ENCODE results near the gene NDUFB10. TPM values are rescaled to one million over a fixed set of nuclear protein-coding genes. Genes with fewer than 3 reads are reported as not detected.

The NDUFB10 gene
- total RNA-seq, 1 donor from 2014 or later, result 153 TPM

DNA sequence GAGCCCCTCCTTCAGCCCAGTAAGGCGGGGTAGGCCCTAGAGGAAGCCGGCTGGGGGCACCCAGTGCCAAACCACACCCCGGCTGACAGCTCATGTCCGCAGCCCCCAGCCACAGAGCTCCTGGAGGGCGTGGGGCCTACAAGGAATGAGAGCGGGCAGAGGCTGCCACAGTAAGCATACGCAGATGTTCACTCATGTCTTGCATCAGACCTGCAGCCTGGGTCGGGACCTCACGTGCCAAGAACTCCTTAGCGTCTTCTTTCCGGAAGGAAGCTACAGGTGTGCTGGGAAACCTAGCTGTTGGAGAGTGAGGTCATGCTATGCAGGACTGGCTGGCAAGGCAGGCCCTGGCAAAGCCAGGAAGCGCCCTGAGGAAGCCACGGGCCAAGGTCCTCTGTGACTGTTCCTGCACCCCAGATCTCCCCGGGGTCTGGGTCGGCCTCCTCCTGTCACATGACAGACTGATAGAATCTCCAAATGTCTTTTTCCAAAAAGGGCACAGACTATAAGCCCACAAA is 48.7 kb downstream of the NDUFB10 start:
- peaks cover 18% of the 10 kb centered on the region for H3K4me1 Mint-ChIP-seq (ENCODE audit: low read depth, unreplicated experiment)
- Histone ChIP-seq H3K27ac (ENCODE audit: low read depth, low read length) (peak overlapping the region; percentile 33), H2AFZ (ENCODE audit: low read depth, low read length) (no peak overlapping the region), H3K4me2 (ENCODE audit: low read length) (peak overlapping the region; percentile 100), H3K9me3 (ENCODE audit: insufficient read depth, low read depth, low read length) (no peaks in the 10 kb centered on the region), H3K4me1 (ENCODE audit: insufficient read depth, low read length) (peaks cover 41% of the 10 kb centered on the region), H3K27me3 (ENCODE audit: insufficient read depth, low read length) (no peaks in the 10 kb centered on the region), H3K79me2 (ENCODE audit: insufficient read depth, low read length) (peaks cover 74% of the 10 kb centered on the region), H4K20me1 (ENCODE audit: insufficient read depth, low read length) (peaks cover 61% of the 10 kb centered on the region), H3K9ac (ENCODE audit: low read length) (peak overlapping the region; percentile 94), H3K4me3 (ENCODE audit: insufficient read depth, low read depth, low read length) (peak overlapping the region; percentile 88), H3K36me3 (ENCODE audit: insufficient read depth, low read length) (no peaks in the 10 kb centered on the region)
- no peak for TF ChIP-seq EZH2 (IDR thresholded peaks at IDR 0.05; ENCODE audit: insufficient read depth, low read length)
- TF ChIP-seq, protein P1, sequence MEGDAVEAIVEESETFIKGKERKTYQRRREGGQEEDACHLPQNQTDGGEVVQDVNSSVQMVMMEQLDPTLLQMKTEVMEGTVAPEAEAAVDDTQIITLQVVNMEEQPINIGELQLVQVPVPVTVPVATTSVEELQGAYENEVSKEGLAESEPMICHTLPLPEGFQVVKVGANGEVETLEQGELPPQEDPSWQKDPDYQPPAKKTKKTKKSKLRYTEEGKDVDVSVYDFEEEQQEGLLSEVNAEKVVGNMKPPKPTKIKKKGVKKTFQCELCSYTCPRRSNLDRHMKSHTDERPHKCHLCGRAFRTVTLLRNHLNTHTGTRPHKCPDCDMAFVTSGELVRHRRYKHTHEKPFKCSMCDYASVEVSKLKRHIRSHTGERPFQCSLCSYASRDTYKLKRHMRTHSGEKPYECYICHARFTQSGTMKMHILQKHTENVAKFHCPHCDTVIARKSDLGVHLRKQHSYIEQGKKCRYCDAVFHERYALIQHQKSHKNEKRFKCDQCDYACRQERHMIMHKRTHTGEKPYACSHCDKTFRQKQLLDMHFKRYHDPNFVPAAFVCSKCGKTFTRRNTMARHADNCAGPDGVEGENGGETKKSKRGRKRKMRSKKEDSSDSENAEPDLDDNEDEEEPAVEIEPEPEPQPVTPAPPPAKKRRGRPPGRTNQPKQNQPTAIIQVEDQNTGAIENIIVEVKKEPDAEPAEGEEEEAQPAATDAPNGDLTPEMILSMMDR (IDR thresholded peaks at IDR 0.05; ENCODE audit: insufficient read depth, low read depth, low read length), result no peak
- no peak for FAIRE-seq
- H3K9me3 Mint-ChIP-seq (ENCODE audit: unreplicated experiment), result no peaks in the 10 kb centered on the region
- peak; percentile 57 for DNase-seq (ENCODE audit: low read depth)
- H3K27ac Mint-ChIP-seq (ENCODE audit: unreplicated experiment), result peak overlapping the region; percentile 74
- no peaks in the 10 kb centered on the region for H3K27me3 Mint-ChIP-seq (ENCODE audit: low read depth, unreplicated experiment)
- H3K4me3 Mint-ChIP-seq (ENCODE audit: unreplicated experiment), result peak overlapping the region; percentile 90
- peaks cover 2% of the 10 kb centered on the region for H3K36me3 Mint-ChIP-seq (ENCODE audit: low read depth, unreplicated experiment)

DNA sequence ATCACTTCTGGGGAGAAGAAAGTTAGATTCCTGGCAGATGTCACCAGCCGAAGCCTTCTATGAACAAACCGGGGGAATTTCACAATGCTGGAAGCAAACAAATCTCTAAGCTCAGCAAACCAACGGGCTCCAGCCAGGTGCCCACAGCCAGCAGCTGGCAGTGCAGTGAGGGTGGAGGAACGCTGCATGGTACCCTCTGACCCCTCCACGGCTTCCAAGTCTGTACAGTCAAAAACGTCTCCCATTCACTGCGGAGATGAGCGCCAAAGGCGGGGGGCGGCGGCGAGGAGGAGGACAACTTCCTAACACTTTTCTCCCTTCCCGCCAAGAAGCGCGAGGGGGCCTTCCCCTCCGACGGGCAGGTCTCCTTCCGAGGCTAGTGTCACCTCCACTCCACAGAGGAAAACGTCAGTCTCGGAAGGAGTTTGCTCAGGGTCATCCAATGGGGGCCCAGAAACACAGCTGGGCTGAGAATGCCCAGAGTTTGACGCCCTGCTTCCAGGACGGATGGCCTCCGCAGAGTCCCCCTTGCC is 49.4 kb downstream of the NDUFB10 start:
- Histone ChIP-seq H3K4me1 (ENCODE audit: insufficient read depth, low read length) (peaks cover 41% of the 10 kb centered on the region), H3K79me2 (ENCODE audit: insufficient read depth, low read length) (peaks cover 68% of the 10 kb centered on the region), H3K36me3 (ENCODE audit: insufficient read depth, low read length) (no peaks in the 10 kb centered on the region), H3K27me3 (ENCODE audit: insufficient read depth, low read length) (no peaks in the 10 kb centered on the region), H3K9ac (ENCODE audit: low read length) (peak overlapping the region; percentile 94), H3K4me3 (ENCODE audit: insufficient read depth, low read depth, low read length) (peak overlapping the region; percentile 88), H3K9me3 (ENCODE audit: insufficient read depth, low read depth, low read length) (no peaks in the 10 kb centered on the region), H3K27ac (ENCODE audit: low read depth, low read length) (peak overlapping the region; percentile 77), H4K20me1 (ENCODE audit: insufficient read depth, low read length) (peaks cover 54% of the 10 kb centered on the region), H2AFZ (ENCODE audit: low read depth, low read length) (no peak overlapping the region), H3K4me2 (ENCODE audit: low read length) (peak overlapping the region; percentile 100)
- no peaks in the 10 kb centered on the region for H3K27me3 Mint-ChIP-seq (ENCODE audit: low read depth, unreplicated experiment)
- peaks cover 18% of the 10 kb centered on the region for H3K4me1 Mint-ChIP-seq (ENCODE audit: low read depth, unreplicated experiment)
- peak overlapping the region; percentile 74 for H3K27ac Mint-ChIP-seq (ENCODE audit: unreplicated experiment)
- TF ChIP-seq, protein P1 (IDR thresholded peaks at IDR 0.05; ENCODE audit: insufficient read depth, low read depth, low read length), result no peak
- TF ChIP-seq EZH2 (IDR thresholded peaks at IDR 0.05; ENCODE audit: insufficient read depth, low read length), result no peak
- FAIRE-seq, result no peak
- H3K4me3 Mint-ChIP-seq (ENCODE audit: unreplicated experiment), result peak overlapping the region; percentile 90
- DNase-seq (ENCODE audit: low read depth), result no peak
- H3K36me3 Mint-ChIP-seq (ENCODE audit: low read depth, unreplicated experiment), result peaks cover 4% of the 10 kb centered on the region
- no peaks in the 10 kb centered on the region for H3K9me3 Mint-ChIP-seq (ENCODE audit: unreplicated experiment)

DNA sequence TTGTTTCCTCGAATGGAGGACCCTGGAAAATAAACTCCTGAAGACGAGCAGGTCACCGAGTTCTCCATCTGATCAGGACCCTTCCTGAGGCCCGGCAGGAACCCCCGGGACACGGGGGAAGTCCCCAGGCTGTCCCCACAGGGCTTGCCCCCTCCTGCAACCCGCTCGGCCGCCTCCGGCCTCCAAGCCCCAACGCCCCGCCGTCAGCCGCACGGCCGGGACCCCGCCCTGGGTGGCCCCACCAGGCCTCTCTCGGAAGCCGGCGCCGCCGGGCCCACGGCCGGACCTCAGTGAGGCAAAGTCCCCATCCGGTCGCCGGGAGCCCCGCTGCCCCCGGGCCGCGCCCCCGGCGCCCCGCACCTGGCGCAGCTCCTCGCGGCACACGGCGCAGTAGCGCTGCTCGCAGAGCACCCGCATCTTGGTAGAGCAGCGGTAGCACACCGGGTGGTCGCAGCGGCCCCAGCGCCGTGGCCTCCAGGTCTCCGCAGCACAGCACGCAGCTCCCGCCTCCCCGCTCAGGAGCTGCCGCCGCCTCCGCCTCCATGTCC is 49.9 kb downstream of the NDUFB10 start:
- peak overlapping the region; percentile 100 for H3K4me2 ChIP-seq (ENCODE audit: low read length)
- peaks cover 49% of the 10 kb centered on the region for H4K20me1 ChIP-seq (ENCODE audit: insufficient read depth, low read length)
- Mint-ChIP-seq H3K36me3 (ENCODE audit: low read depth, unreplicated experiment) (peaks cover 4% of the 10 kb centered on the region), H3K27me3 (ENCODE audit: low read depth, unreplicated experiment) (no peaks in the 10 kb centered on the region), H3K27ac (ENCODE audit: unreplicated experiment) (peak overlapping the region; percentile 74), H3K9me3 (ENCODE audit: unreplicated experiment) (no peaks in the 10 kb centered on the region), H3K4me1 (ENCODE audit: low read depth, unreplicated experiment) (peaks cover 18% of the 10 kb centered on the region), H3K4me3 (ENCODE audit: unreplicated experiment) (peak overlapping the region; percentile 90)
- H3K27me3 ChIP-seq (ENCODE audit: insufficient read depth, low read length), result no peaks in the 10 kb centered on the region
- DNase-seq (ENCODE audit: low read depth) (no peak), FAIRE-seq (no peak)
- peaks cover 63% of the 10 kb centered on the region for H3K79me2 ChIP-seq (ENCODE audit: insufficient read depth, low read length)
- H3K27ac ChIP-seq (ENCODE audit: low read depth, low read length), result peak overlapping the region; percentile 77
- H2AFZ ChIP-seq (ENCODE audit: low read depth, low read length), result no peak overlapping the region
- TF ChIP-seq, protein P1 (IDR thresholded peaks at IDR 0.05; ENCODE audit: insufficient read depth, low read depth, low read length), result no peak
- TF ChIP-seq EZH2 (IDR thresholded peaks at IDR 0.05; ENCODE audit: insufficient read depth, low read length), result no peak
- peak overlapping the region; percentile 94 for H3K9ac ChIP-seq (ENCODE audit: low read length)
- no peaks in the 10 kb centered on the region for H3K36me3 ChIP-seq (ENCODE audit: insufficient read depth, low read length)
- peaks cover 37% of the 10 kb centered on the region for H3K4me1 ChIP-seq (ENCODE audit: insufficient read depth, low read length)
- no peaks in the 10 kb centered on the region for H3K9me3 ChIP-seq (ENCODE audit: insufficient read depth, low read depth, low read length)
- H3K4me3 ChIP-seq (ENCODE audit: insufficient read depth, low read depth, low read length), result peak overlapping the region; percentile 88
